Gastroesophageal sphincter (tissue), 4 donors: ENCODE results near the gene CDR2. TPM values are rescaled to one million over a fixed set of nuclear protein-coding genes. Genes with fewer than 3 reads are reported as not detected.

Experiments used
- ATAC-seq: fragments of 150-250 bp; one replicate; pipeline ENCODE4 v1.9.1; 2016; ENCODE audit warnings: mild to moderate bottlenecking, moderate library complexity
- H3K27ac ChIP-seq, 4 donors: fragments of 200-600 bp; sonication (generic) in 3 of 4; 1 replicate in 3 of 4; 2 replicates in 1 of 4; pipeline ENCODE4 v1.5.1; 2016 to 2019
- H3K27me3 ChIP-seq: fragments of 200-600 bp; sonication (generic); one replicate; pipeline ENCODE4 v1.5.1; 2019
- H3K36me3 ChIP-seq, 2 donors: fragments of 200-600 bp; sonication (generic); one replicate each; pipeline ENCODE4 v1.5.1; 2019; ENCODE audit warnings: control low read depth in 1 of 2
- H3K4me1 ChIP-seq, 3 donors: fragments of 200-600 bp; sonication (generic); 1 replicate in 2 of 3; 2 replicates in 1 of 3; pipeline ENCODE4 v1.5.1; 2016 to 2019; ENCODE audit warnings: control low read depth in 2 of 3
- H3K4me3 ChIP-seq, 2 donors: fragments of 200-600 bp; sonication (generic); one replicate each; pipeline ENCODE4 v1.5.1; 2019; ENCODE audit warnings: mild to moderate bottlenecking in 1 of 2, moderate library complexity in 1 of 2
- H3K9me3 ChIP-seq, 3 donors: fragments of 200-600 bp; sonication (generic); one replicate each; pipeline ENCODE4 v1.5.1; 2017 to 2019; ENCODE audit warnings: control low read depth in 2 of 3
- CTCF ChIP-seq, 4 experiments: fragments of 200-600 bp in 2 of 4; fragments of 450-650 bp in 2 of 4; sonication (generic) in 1 of 4; IDR thresholded peaks; one replicate each; pipeline ENCODE4 v1.5.1; 2017 to 2019; ENCODE audit warnings: antibody characterized with exemption in 4 of 4, mild to moderate bottlenecking in 2 of 4, moderate library complexity in 2 of 4
- EP300 ChIP-seq: sonication (generic); formaldehyde crosslinking; IDR thresholded peaks from one replicate; pipeline ENCODE4 v1.6.1; 2017; ENCODE audit warnings: antibody characterized with exemption, mild to moderate bottlenecking
- POLR2A ChIP-seq, 2 donors: fragments of 450-650 bp; IDR thresholded peaks; one replicate each; pipeline ENCODE4 v1.6.1; 2017; ENCODE audit warnings: antibody characterized with exemption in 2 of 2, mild to moderate bottlenecking in 2 of 2, moderate library complexity in 1 of 2
- POLR2AphosphoS5 ChIP-seq: sonication (generic); formaldehyde crosslinking; IDR thresholded peaks from one replicate; pipeline ENCODE4 v1.6.1; 2017; ENCODE audit warnings: antibody characterized with exemption
- WGBS, 2 donors: methylation state at CpG; one replicate each; pipeline ENCODE4 v1.1.5; 2018; ENCODE audit warnings: low coverage in 1 of 2; 5-methylcytosine and 5-hydroxymethylcytosine counted together
- total RNA-seq, 4 donors: library from RNA; depleted of rRNA; stranded (reverse); fragments of >200 nt; gene quantifications; one replicate each; pipeline ENCODE4 v1.1.0, GENCODE V29; 2016

Gene CDR2
- total RNA-seq, 4 donors from 2014 or later, result 36.1 to 48.3 (median 41.7) TPM

- Histone ChIP-seq H3K27me3 (no peaks in the 10 kb centered on the region), H3K36me3 (peaks cover 0 to 98% of the 10 kb centered on the region in 2 donors), H3K4me3 (no peak overlapping the region), H3K9me3 (no peaks in the 10 kb centered on the region), H3K4me1 (peaks cover 0 to 3% (median 0%) of the 10 kb centered on the region in 3 donors), H3K27ac (no peak overlapping the region)
- TF ChIP-seq EP300, result no peak
- no peak for TF ChIP-seq CTCF (IDR thresholded peaks at IDR 0.05)
- TF ChIP-seq POLR2A (IDR thresholded peaks at IDR 0.05), result no peak
- no peak for TF ChIP-seq POLR2AphosphoS5
- ATAC-seq, result no peak
- WGBS, 2 donors, result 80% methylated on average over 1 of the region's 9 CpGs; no CpG with 5 or more reads in 1 of the 2 donors
Measured at GRCh38 chr16:22316411-22316811, 58.0 kb downstream of the CDR2 start.

GRCh38 chr16:22315979-22316378, 58.4 kb downstream of the CDR2 start:
- Histone ChIP-seq H3K4me3 (no peak overlapping the region), H3K4me1 (no peaks in the 10 kb centered on the region), H3K27me3 (no peaks in the 10 kb centered on the region), H3K27ac (no peak overlapping the region), H3K9me3 (no peaks in the 10 kb centered on the region), H3K36me3 (peaks cover 0 to 100% of the 10 kb centered on the region in 2 donors)
- ATAC-seq, result no peak
- TF ChIP-seq POLR2AphosphoS5, result no peak
- TF ChIP-seq EP300, result no peak
- no peak for TF ChIP-seq POLR2A (IDR thresholded peaks at IDR 0.05)
- no peak for TF ChIP-seq CTCF (IDR thresholded peaks at IDR 0.05)
- 86 to 89% methylated on average over 1 of the region's 1 CpG for WGBS, 2 donors

GRCh38 chr16:22314661-22315626, 59.5 kb downstream of the CDR2 start:
- Histone ChIP-seq H3K27me3 (no peaks in the 10 kb centered on the region), H3K36me3 (peaks cover 0 to 100% of the 10 kb centered on the region in 2 donors), H3K27ac (no peak overlapping the region), H3K9me3 (no peaks in the 10 kb centered on the region), H3K4me3 (no peak overlapping the region), H3K4me1 (no peaks in the 10 kb centered on the region)
- TF ChIP-seq CTCF (IDR thresholded peaks at IDR 0.05) (no peak), EP300 (no peak), POLR2A (IDR thresholded peaks at IDR 0.05) (no peak), POLR2AphosphoS5 (no peak)
- ATAC-seq, result no peak
- WGBS, 2 donors, result 89 to 91% methylated on average over 9 to 28 of the region's 37 CpGs

- H3K36me3 ChIP-seq, result peaks cover 0 to 100% of the 10 kb centered on the region in 2 donors
- TF ChIP-seq POLR2AphosphoS5 (no peak), CTCF (IDR thresholded peaks at IDR 0.05) (no peak), POLR2A (IDR thresholded peaks at IDR 0.05) (no peak)
- H3K4me3 ChIP-seq, result no peak overlapping the region
- no peak overlapping the region for H3K27ac ChIP-seq
- ATAC-seq, result no peak
- H3K27me3 ChIP-seq, result no peaks in the 10 kb centered on the region
- WGBS, 2 donors, result 100% methylated on average over 1 of the region's 10 CpGs; no CpG with 5 or more reads in 1 of the 2 donors
- no peaks in the 10 kb centered on the region for H3K9me3 ChIP-seq
- no peaks in the 10 kb centered on the region for H3K4me1 ChIP-seq
Measured at GRCh38 chr16:22313876-22314470, 60.4 kb downstream of the CDR2 start.
